GM21717 (cell line): ENCODE measurements around the gene U2AF1L4.

Experiments used
- ATAC-seq: cut with Tn5 transposase; IDR thresholded peaks from one replicate; pipeline ENCODE4 v1.9.1; 2021; ENCODE audit warnings: mild to moderate bottlenecking, moderate library complexity; ENCODE audit not compliant: unreplicated experiment

U2AF1L4 gene

GRCh38 chr19:35757749-35758608 is 12.8 kb upstream of the U2AF1L4 start, which contains the start of gene PROSER3:
Gene PROSER3, plus strand, starts transcription at chr19:35758176. Its CDS starts 40 bp downstream, at chr19:35758216.
- ATAC-seq: peak; percentile 84

DNA sequence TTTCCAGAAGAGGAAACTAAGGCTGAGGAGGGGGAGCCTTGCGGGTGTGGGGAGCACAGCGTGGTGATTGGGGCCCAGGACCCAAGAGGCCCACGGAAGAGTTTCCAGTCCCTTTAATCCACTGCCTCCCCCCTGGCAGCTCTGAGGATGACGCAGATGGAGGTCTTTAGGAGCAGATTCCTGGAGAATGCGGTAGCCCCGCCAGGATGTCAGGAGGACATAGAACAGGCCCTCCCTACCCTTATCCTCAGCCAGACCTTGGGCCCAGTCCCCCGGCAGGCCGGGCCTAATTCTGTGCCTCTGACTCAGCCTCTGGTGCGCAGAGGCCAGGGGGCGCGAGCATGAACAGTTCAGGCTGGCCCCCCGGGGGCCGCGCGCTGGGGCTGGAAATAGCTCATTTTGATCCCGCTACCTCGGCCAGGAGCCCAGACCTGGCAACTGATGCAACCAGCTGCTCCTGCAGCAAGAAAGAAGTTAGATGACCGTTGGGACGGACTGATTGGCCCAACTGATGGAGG is 12.1 kb upstream of the U2AF1L4 start:
- peak; percentile 5 for ATAC-seq

DNA sequence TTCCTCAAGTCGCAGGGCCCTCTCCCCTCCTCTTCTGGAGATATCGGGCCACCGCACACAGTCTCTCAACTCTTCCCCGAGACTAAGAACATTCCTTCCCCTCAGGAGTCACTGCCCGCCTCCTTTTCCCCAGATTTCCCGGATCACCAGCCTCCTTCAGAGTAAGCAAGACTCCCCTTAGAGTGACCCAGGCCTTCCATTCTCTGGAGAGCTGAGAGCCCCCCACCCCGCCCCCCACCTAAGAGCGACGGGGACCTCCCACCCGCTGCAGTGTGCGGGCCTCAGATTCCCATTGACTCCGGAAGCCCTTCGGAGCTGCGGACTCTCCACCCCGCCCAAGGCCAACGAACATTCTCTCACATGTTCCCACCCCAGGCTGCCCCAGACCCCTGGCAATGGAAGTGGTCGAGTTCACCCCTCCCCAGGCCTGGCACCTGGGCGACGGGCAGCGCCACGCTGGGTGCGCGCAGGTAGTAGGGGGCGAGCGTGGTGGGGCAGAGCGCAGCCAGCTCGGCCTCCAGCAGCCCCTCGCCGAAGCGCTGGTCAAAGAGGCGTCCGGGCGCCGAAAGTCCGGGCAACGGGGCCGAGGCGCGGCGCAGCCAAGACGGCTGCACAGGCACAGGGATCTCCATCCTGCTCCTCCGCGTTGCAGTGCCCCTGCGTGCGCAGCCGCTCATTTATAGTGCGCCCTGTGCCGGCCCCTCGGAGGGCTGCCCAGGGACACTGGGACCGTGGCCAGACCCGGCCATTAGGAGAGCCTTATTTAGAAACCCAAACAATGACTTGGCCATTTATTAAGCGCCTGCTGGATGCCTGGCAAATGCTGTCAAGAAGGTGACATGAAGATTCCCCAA is 11.4 kb upstream of the U2AF1L4 start, which contains the start of gene HSPB6:
Gene HSPB6 (minus strand): TSS at position 653 of the 854 bp plus-strand sequence. CDS start 21 bp downstream, at position 632.
- ATAC-seq: no peak

GRCh38 chr19:35755550-35756376 is 10.5 kb upstream of the U2AF1L4 start:
- ATAC-seq: no peak

DNA sequence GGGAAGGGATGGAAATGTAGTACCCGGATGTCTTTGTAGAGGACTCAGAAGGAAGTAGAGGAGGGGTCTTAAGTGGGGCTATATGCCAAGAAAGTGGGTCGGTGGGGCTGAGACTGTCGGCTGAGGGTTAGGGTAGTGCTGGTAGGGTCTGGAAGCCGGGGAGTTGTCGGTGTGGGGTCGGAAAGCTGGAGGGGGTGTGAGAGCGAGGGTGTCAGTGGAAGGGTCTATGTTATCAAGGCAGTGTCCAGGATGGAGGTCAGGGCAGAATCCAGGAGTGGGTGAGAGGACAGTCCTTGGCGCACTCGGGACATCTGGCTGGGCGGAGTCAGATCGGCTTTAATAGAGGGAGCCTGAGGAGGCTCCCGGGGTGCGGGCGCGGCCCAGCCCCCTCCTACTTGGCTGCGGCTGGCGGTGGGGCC is 9.9 kb upstream of the U2AF1L4 start:
- no peak for ATAC-seq

- ATAC-seq: no peak
Observed at GRCh38 chr19:35754370-35755130, 9.3 kb upstream of the U2AF1L4 start.

DNA sequence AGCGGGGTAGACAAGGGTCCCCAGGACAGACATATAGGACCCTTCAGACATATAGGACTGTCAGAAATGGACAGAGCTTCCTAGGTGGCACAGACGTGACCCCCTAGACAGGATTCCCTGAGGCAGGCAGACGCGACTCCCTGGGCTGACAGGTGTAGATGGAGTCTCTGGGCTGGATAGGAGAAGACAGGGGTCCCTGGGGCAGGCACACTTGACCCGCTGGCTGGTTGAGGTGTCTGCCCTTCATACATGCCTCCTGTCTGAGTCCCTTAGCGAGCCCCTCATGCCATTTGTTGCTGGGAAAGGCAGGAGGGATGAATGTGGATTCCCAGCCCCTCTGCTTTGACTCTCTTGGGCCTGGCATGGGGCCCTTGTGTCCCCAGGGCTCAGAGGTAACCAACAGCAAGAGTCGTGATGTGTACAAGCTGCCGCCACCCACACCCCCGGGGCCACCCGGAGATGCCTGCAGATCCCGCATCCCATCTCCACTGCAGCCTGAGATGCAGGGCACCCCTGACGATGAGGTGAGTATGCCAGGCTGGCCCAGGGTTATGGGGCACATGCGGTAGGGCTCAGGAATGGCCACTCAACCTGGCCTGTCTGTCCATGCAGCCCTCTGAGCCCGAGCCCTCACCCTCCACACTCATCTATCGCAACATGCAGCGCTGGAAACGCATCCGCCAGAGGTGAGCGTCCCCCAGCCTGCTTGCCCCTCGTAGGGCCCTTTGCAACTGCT is 8.6 kb upstream of the U2AF1L4 start:
- no peak for ATAC-seq

GRCh38 chr19:35752746-35753350 is 7.6 kb upstream of the U2AF1L4 start:
- no peak for ATAC-seq

GRCh38 chr19:35751839-35752745 is 6.9 kb upstream of the U2AF1L4 start:
- no peak for ATAC-seq

- no peak for ATAC-seq
Observed at GRCh38 chr19:35750167-35750566, 4.9 kb upstream of the U2AF1L4 start.

DNA sequence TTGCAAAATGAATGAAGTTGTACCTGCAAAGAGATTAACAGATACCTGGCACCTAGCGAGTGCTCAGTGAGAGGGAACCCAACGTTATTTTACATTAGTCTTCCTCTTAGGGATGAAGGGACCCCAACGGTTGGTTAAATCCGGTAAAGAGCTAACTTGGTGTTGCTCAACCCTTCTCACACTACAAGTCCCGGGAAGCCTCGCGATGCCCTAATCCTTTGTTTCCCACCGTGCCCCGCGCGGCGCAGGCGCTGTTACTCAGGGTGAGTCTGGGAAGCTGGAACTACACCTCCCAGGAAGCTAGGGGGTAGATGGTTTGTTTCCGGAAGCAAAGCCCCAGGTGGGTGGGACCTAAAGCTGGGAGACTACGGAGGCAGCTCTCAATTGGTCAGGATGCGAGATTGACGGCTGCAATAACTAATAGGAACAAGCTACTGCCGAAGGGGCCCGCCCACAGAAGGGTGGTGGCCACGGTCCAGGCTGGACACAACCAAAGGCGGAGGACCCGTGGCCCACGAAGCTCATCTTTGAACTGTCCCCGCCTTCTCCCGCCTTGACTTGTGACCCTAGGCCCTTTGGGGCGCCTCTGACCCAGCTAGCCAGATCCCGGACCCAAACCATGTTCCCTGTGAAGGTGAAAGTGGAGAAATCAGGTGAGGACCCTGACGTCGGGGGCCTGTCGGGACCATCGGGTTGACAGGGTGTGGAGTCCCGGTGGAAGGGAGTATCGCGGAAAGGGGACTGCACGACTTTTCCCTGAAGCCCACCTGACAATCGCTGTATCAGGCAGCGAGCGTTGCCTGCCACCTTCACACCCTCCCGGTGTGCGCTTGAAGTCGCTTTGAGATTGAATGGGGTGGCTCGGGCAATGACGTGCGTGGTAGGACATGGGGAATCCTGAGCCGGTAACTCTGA is 3.1 kb upstream of the U2AF1L4 start, which contains the start of gene LIN37:
Gene LIN37 (plus strand): TSS at position 471 of the 915 bp plus-strand sequence. CDS start 149 bp downstream, at position 620.
- ATAC-seq: peak; percentile 53

DNA sequence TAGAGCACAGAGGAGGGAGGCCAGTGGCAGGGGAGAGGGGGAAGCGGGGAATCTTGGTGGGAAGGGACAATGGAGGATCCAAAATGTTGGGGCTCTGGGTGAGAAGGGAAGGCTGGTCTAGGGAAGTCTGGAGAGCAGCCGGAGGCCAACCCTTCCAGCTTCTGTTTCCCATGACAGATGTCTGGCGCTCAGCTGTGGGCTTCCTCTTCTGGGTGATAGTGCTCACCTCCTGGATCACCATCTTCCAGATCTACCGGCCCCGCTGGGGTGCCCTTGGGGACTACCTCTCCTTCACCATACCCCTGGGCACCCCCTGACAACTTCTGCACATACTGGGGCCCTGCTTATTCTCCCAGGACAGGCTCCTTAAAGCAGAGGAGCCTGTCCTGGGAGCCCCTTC is 1.3 kb upstream of the U2AF1L4 start:
- ATAC-seq: no peak

- no peak for ATAC-seq
Observed at GRCh38 chr19:35746087-35746462, 857 bp upstream of the U2AF1L4 start.

DNA sequence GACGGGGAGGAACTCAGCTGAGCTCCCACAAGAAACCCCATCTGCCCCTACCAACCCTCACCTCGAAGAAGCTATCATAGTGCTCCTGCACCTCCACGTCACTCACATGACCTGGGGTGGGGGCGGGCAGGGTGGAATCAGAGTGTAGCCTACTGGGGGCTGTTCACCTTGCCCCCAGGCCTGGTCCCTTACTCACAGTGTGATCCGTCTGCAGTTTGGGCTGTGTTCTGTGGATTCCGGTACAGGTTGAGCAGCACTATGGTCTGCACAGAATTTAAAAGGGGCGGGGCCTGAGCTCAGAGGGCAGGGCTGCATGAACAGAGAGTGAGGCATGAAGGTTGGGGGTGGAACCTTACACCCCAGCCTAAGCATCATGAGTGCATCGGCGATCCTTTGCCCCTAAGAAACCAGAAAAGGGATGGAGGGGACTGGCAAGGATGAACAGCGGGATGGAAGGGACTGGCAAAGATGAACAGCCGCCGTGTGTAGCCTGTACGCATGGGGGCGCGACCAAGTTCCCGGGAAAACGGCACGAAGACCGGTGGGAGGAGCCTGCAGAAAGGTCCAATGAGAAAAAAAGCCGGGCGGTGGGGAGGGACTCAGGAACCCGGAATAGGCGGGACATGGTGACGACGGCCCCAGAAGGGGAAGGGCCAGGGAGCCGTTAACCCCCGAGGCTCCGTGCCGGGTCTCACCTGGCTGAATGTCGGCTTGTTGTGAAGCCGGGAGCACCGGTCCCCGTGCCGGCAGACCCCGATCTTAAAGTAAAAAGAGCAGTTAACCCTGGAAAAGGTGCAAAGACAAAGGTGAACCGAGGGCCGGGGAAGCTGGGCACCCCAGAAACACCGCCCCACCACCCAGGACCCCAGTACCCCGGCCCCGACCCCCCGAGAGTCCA is 539 bp downstream of the U2AF1L4 start:
- peak; percentile 29 for ATAC-seq

DNA sequence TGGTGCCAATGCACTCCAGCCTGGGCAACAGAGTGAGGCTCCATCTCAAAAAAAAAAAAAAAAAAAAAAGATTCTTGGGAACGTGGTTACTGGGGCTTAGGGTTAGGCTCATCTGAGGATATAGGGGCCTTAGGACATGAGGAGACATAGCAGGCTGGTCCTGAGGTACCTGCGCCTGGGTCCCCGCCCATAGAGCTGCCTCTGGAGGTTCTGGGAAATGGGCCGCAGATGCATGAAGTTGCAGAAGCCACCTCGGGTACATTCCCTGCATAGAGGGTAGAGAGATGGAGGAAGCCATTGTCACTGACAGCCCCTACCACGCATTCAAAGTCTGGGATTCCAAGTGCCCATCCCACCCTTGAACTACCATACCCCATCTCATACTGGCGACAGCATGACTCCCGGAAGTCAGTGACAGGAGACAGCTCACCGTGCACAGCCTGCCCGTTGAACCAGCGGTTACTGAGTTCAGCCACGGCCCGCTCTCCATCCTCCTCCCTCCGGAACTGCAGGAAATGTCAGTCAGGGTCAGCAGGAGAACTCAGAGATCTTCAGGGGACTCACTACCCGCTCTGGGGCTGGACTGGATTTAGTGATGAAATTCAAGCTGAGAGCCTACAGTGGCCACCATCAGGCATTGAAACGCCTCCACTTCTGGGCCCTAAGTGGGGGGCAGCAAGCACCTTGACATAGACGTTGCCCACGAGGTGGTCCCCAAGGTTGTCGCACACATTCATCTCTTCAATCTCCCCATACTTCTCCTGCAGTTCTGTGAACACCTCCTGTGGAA is 1.4 kb downstream of the U2AF1L4 start:
- no peak for ATAC-seq
